A673 (cell line): ENCODE measurements around the gene GRIK1.

Experiments
- EZH2 ChIP-seq: fragments of 200-600 bp; sonication (generic); IDR thresholded peaks from 2 replicates; pipeline ENCODE4 v1.6.1; 2017; ENCODE audit warnings: borderline replicate concordance, low read depth, mild to moderate bottlenecking, mixed read lengths, antibody characterized with exemption, low read length; ENCODE audit not compliant: poor library complexity, severe bottlenecking
- TF ChIP-seq, protein P1 (sequence below): fragments of 300-800, 200-600 bp; sonication (generic); conservative IDR thresholded peaks from 2 replicates; pipeline ENCODE4 v1.5.1; 2017; ENCODE audit warnings: low read depth, mild to moderate bottlenecking, antibody characterized with exemption, low read length, moderate library complexity, mixed read lengths

DNA sequence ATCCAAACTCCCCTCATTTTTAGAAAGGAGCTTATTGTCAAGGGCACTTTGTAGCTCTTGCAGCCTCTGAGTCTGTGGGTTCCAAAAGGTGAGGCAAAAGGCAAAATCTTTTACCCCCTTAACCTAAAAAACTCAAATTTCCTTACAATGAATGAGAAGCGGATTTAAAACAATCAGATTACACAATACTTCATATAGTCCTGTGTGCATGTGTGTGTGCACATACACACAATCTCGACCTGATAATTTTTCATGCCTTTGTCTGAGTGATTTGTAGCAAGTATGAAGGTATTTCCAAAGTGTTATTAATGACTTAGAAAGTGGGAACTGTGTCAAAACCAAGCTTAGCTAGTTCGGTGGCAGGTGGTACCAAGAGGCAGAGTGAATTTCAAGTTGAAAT, 42.9 kb downstream of the GRIK1 start:
- TF ChIP-seq, protein P1, sequence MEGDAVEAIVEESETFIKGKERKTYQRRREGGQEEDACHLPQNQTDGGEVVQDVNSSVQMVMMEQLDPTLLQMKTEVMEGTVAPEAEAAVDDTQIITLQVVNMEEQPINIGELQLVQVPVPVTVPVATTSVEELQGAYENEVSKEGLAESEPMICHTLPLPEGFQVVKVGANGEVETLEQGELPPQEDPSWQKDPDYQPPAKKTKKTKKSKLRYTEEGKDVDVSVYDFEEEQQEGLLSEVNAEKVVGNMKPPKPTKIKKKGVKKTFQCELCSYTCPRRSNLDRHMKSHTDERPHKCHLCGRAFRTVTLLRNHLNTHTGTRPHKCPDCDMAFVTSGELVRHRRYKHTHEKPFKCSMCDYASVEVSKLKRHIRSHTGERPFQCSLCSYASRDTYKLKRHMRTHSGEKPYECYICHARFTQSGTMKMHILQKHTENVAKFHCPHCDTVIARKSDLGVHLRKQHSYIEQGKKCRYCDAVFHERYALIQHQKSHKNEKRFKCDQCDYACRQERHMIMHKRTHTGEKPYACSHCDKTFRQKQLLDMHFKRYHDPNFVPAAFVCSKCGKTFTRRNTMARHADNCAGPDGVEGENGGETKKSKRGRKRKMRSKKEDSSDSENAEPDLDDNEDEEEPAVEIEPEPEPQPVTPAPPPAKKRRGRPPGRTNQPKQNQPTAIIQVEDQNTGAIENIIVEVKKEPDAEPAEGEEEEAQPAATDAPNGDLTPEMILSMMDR = no peak
- no peak for TF ChIP-seq EZH2
